ENCODE measurements around the gene ASPSCR1.

The ASPSCR1 gene

GRCh38 chr17:82050761-82051641 lies 73.6 kb downstream of the ASPSCR1 start:
- in situ Hi-C loops (cut with MboI; ENCODE audit: low sequenced_read_pairs) = no loop called here

GRCh38 chr17:82051776-82052637 lies 74.6 kb downstream of the ASPSCR1 start, which contains the start of the genes GPS1 and RFNG:
GPS1 (plus strand) TSS chr17:82051898; CDS start chr17:82051932, 34 bp downstream.
RFNG (minus strand) TSS chr17:82051811; CDS start chr17:82051766, 45 bp downstream.
- in situ Hi-C loops (cut with MboI; ENCODE audit: low sequenced_read_pairs) = no loop called here

- in situ Hi-C loops (cut with MboI; ENCODE audit: low sequenced_read_pairs) = no loop called here
These were observed 75.2 kb downstream of the ASPSCR1 start for GRCh38 chr17:82052638-82053059.

GRCh38 chr17:82053130-82053529 lies 75.7 kb downstream of the ASPSCR1 start:
- in situ Hi-C loops (cut with MboI; ENCODE audit: low sequenced_read_pairs) = no loop called here

GRCh38 chr17:82053556-82054263 lies 76.3 kb downstream of the ASPSCR1 start:
- in situ Hi-C loops (cut with MboI; ENCODE audit: low sequenced_read_pairs) = no loop called here

GRCh38 chr17:82054351-82055022 lies 77.1 kb downstream of the ASPSCR1 start:
- in situ Hi-C loops (cut with MboI; ENCODE audit: low sequenced_read_pairs) = no loop called here

- in situ Hi-C loops (cut with MboI; ENCODE audit: low sequenced_read_pairs) = no loop called here
These were observed 77.9 kb downstream of the ASPSCR1 start for GRCh38 chr17:82055023-82055964.

- in situ Hi-C loops (cut with MboI; ENCODE audit: low sequenced_read_pairs) = no loop called here
These were observed 78.7 kb downstream of the ASPSCR1 start for GRCh38 chr17:82055965-82056728.

GRCh38 chr17:82056729-82057621 lies 79.5 kb downstream of the ASPSCR1 start:
- in situ Hi-C loops (cut with MboI; ENCODE audit: low sequenced_read_pairs) = no loop called here

- in situ Hi-C loops (cut with MboI; ENCODE audit: low sequenced_read_pairs) = no loop called here
These were observed 80.9 kb downstream of the ASPSCR1 start for GRCh38 chr17:82058230-82058854.

- in situ Hi-C loops (cut with MboI; ENCODE audit: low sequenced_read_pairs) = no loop called here
These were observed 81.4 kb downstream of the ASPSCR1 start for GRCh38 chr17:82058855-82059249.

- in situ Hi-C loops (cut with MboI; ENCODE audit: low sequenced_read_pairs) = no loop called here
These were observed 82.0 kb downstream of the ASPSCR1 start for GRCh38 chr17:82059272-82060000.

- in situ Hi-C loops (cut with MboI; ENCODE audit: low sequenced_read_pairs) = no loop called here
These were observed 82.6 kb downstream of the ASPSCR1 start for GRCh38 chr17:82060001-82060380.

GRCh38 chr17:82060614-82061013 lies 83.2 kb downstream of the ASPSCR1 start:
- in situ Hi-C loops (cut with MboI; ENCODE audit: low sequenced_read_pairs) = no loop called here

- in situ Hi-C loops (cut with MboI; ENCODE audit: low sequenced_read_pairs) = no loop called here
These were observed 83.9 kb downstream of the ASPSCR1 start for GRCh38 chr17:82061047-82061925.

Measured in HL-60/S4 treated with retinoic acid at 250 ng/mL for 4 days and 3 days (cell line).